GM12878 (cell line): ENCODE results near the gene PAQR7. TPM values are rescaled to one million over a fixed set of nuclear protein-coding genes. Genes with fewer than 3 reads are reported as not detected.

Source experiments
- ATAC-seq: fragments of 200-7000 bp; cut with Tn5 transposase; 3 replicates; pipeline ENCODE4 v1.9.1; 2020; ENCODE audit warnings: mild to moderate bottlenecking, moderate library complexity
- BruUV-seq: library from RNA; stranded (reverse); fragments of 400-500 nt; replicated peaks from 2 replicates; lab custom pipeline; 2021; lab: Mats Ljungman, UMichigan
- CTCF ChIA-PET: fragments of 300-600 bp; sonication (Branson Sonifier 250); formaldehyde crosslinking; extraction: SDS; loops from one replicate; lab custom pipeline; 2021; ENCODE audit warnings: inconsistent platforms; lab: Yijun Ruan, JAX
- POLR2A ChIA-PET: fragments of 350-600 bp; formaldehyde crosslinking; extraction: SDS; loops from one replicate; lab custom pipeline; 2021; ENCODE audit warnings: inconsistent platforms; lab: Charles Lee
- RAD21 ChIA-PET: fragments of 300-600 bp; sonication (Branson Sonifier 250); formaldehyde crosslinking; loops from one replicate; lab custom pipeline; 2023; ENCODE audit warnings: antibody characterized with exemption; ENCODE audit not compliant: unreplicated experiment; lab: Charles Lee
- SMC1A ChIA-PET: fragments of 300-600 bp; sonication (Branson Sonifier 250); formaldehyde crosslinking; loops from one replicate; lab custom pipeline; 2023; ENCODE audit not compliant: unreplicated experiment, uncharacterized antibody; lab: Charles Lee
- DNase-seq: peaks from one replicate; pipeline ENCODE4 v3.0.0-alpha.2; 2011; ENCODE audit warnings: low read depth, low spot score
- FAIRE-seq: peaks from 3 replicates; lab custom pipeline; 2011; peaks lifted over from hg19 to GRCh38; lab: Jason Lieb, UNC
- H2AFZ ChIP-seq: 2 replicates; pipeline ENCODE4 v1.6.0; 2011; ENCODE audit warnings: low read depth, low read length, control low read depth; ENCODE audit not compliant: control insufficient read depth
- H3K27ac ChIP-seq: 2 replicates; pipeline ENCODE4 v1.5.1; 2011; ENCODE audit warnings: control low read depth; ENCODE audit not compliant: control insufficient read depth, insufficient read depth
- H3K27me3 ChIP-seq, 2 experiments: replicated peaks in 1 of 2; 2 replicates each; pipeline versions ENCODE4 v1.6.0 to v1.6.1; 2011; ENCODE audit warnings: low read length in 1 of 2; ENCODE audit not compliant: control insufficient read depth in 2 of 2, insufficient read depth in 2 of 2
- H3K36me3 ChIP-seq, 2 experiments: 2 replicates each; pipeline ENCODE4 v1.5.1; 2011; ENCODE audit warnings: low read length in 1 of 2; ENCODE audit not compliant: control insufficient read depth in 2 of 2, insufficient read depth in 2 of 2
- H3K4me1 ChIP-seq: 2 replicates; pipeline ENCODE4 v1.6.1; 2011; ENCODE audit warnings: mild to moderate bottlenecking, low read length, moderate library complexity, mixed read lengths; ENCODE audit not compliant: control insufficient read depth, insufficient read depth
- H3K4me2 ChIP-seq: 2 replicates; pipeline ENCODE4 v1.6.0; 2011; ENCODE audit warnings: control low read depth; ENCODE audit not compliant: control insufficient read depth, insufficient read depth
- H3K4me3 ChIP-seq: fragments of 200-600 bp; sonication (generic); 2 replicates; pipeline ENCODE4 v1.5.1; 2016
- H3K79me2 ChIP-seq: 2 replicates; pipeline ENCODE4 v1.6.0; 2011; ENCODE audit warnings: low read length; ENCODE audit not compliant: control insufficient read depth, insufficient read depth
- H3K9ac ChIP-seq: 2 replicates; pipeline ENCODE4 v1.8.0; 2011; ENCODE audit warnings: low read length, control low read depth, mixed read lengths; ENCODE audit not compliant: control insufficient read depth, insufficient read depth
- H3K9me3 ChIP-seq: replicated peaks from 3 replicates; pipeline ENCODE4 v1.5.1; 2011; ENCODE audit warnings: mild to moderate bottlenecking, low read length; ENCODE audit not compliant: control insufficient read depth, insufficient read depth
- H4K20me1 ChIP-seq: 2 replicates; pipeline ENCODE4 v1.6.0; 2011; ENCODE audit not compliant: control insufficient read depth, insufficient read depth
- BHLHE40 ChIP-seq, 2 experiments: fragments of 450-650 bp in 1 of 2; IDR thresholded peaks; 2 replicates each; pipeline ENCODE4 v1.6.1; 2011 to 2017; ENCODE audit warnings: low read depth in 2 of 2, borderline replicate concordance in 1 of 2, improper control_type of control experiment in 1 of 2, low read length in 1 of 2, mild to moderate bottlenecking in 1 of 2
- JUND ChIP-seq: IDR thresholded peaks from 2 replicates; pipeline ENCODE4 v1.6.1; 2012; ENCODE audit warnings: low read depth, mild to moderate bottlenecking, low read length, improper control_type of control experiment, moderate library complexity
- MEF2B ChIP-seq: fragments of 450-650 bp; IDR thresholded peaks from 2 replicates; pipeline ENCODE4 v1.6.1; 2018; ENCODE audit warnings: mild to moderate bottlenecking, moderate library complexity; ENCODE audit not compliant: partially characterized antibody, poor library complexity, severe bottlenecking
- SMARCA5 ChIP-seq: fragments of 450-650 bp; IDR thresholded peaks from 2 replicates; pipeline ENCODE4 v1.6.1; 2017; ENCODE audit warnings: mild to moderate bottlenecking
- SREBF2 ChIP-seq: IDR thresholded peaks from 2 replicates; pipeline ENCODE4 v1.6.1; 2012; ENCODE audit warnings: mild to moderate bottlenecking, low read length
- WGBS: methylation state at CpG from one replicate; pipeline ENCODE4 v1.1.6; 2016; ENCODE audit warnings: low lambda C conversion rate; ENCODE audit not compliant: insufficient replicate concordance, insufficient coverage; ENCODE audit errors: missing lambda C conversion rate; 5-methylcytosine and 5-hydroxymethylcytosine counted together
- in situ Hi-C: fragments of 300-500 bp; cut with MboI; formaldehyde crosslinking; loops from 9 replicates; pipeline ENCODE4 v1.14.3; 2018; ENCODE audit warnings: mixed read lengths
- intact Hi-C: fragments of 100-400 bp; cut with micrococcal nuclease; formaldehyde crosslinking; loops from one replicate; pipeline ENCODE4 v1.14.2; 2022; ENCODE audit not compliant: unreplicated experiment
- polyA plus RNA-seq, 11 experiments: library from polyadenylated mRNA; depleted of rRNA in 4 of 11; unstranded in 6 of 11; stranded (reverse) in 5 of 11; fragments of >200 nt; fragmentation: Nextera tagmentation in 4 of 11; fragmentation: Illumina TruSeq in 1 of 11; extraction: Ambion mirVana in 4 of 11; extraction: Trizol in 1 of 11; gene quantifications; 1 replicate in 1 of 11; 2 replicates in 10 of 11; pipeline versions ENCODE4 v1.2.1 to v1.2.3, GENCODE V29; 2011 to 2016; ENCODE audit warnings: inconsistent platforms in 2 of 11, missing spikeins in 2 of 11, low read depth in 1 of 11
- total RNA-seq, 4 experiments: library from RNA; depleted of rRNA in 3 of 4; stranded (reverse); fragments of >200 nt in 3 of 4; fragmentation: Illumina TruSeq in 1 of 4; extraction: Trizol in 1 of 4; gene quantifications; 2 replicates each; pipeline versions ENCODE4 v1.2.1 to v1.2.3, GENCODE V29; 2013 to 2021
- TF ChIP-seq, protein P1 (sequence below), 3 experiments: IDR thresholded peaks in 2 of 3; conservative IDR thresholded peaks in 1 of 3; 2 replicates each; pipeline ENCODE4 v1.5.1; 2011; ENCODE audit warnings: low read depth in 3 of 3, low read length in 3 of 3, mild to moderate bottlenecking in 3 of 3, control low read depth in 2 of 3, moderate library complexity in 2 of 3, inconsistent platforms in 1 of 3, mixed read lengths in 1 of 3; ENCODE audit not compliant: control insufficient read depth in 2 of 3, insufficient read depth in 1 of 3; ENCODE audit errors: extremely low read depth in 1 of 3

The PAQR7 gene
- total and polyA plus RNA-seq, 10 of the 15 experiments (the other 5 are each of a cell fraction or from before 2014, with no cell fraction given), result 1.1 to 8.8 (median 5.2) TPM

DNA sequence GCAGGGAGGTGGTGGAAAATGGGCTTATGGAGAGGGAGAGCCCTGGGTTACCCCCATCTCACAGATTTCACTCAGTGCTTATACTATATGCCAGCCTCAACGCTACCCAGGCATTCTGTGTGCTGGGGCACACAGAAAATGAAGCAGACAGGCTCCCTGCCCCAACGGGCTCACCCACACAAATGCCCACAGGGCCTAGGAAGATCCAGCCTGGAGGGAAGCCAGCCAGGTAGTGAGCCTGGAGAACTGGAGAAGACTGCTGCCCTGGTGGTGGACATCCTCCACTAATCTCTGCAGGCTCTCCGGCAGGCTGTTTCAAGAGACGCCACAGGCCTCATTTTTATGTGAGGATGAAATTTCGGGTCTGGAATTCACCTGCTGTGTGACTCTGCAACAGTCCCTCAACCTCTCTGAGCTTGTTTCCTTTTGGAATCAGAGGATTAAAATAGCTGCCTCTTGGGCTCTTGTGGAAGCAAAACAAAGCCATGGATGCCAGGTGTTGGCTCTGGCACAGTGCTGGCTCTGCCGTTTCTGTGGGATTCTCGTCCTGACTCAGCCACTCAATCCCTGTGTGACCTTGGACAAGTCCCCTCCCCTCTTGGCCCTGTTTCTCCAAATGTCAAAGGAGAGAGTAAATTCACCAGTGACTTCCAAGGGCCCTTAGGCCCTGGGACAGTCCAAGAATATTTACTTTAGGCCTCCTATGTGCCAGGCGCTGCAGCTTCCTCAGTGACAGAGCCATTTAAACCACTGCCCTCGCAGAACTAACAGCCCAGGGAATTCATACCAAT, 3.6 kb downstream of the PAQR7 start:
- 76% methylated on average over 9 of the region's 9 CpGs for WGBS
- ChIA-PET CTCF (interaction anchor here (1.1 kb wide), 1 partner anchor 23 kb away, joined by 4 read pairs; no protein-coding TSS in a partner anchor), SMC1A (interaction anchor here (1.0 kb wide), 1 partner anchor 15 kb away, joined by 3 read pairs; no protein-coding TSS in a partner anchor), POLR2A (interaction anchor here (1.0 to 1.2 kb wide), 3 partner anchors 50 to 125 kb away, joined by 3 to 5 read pairs (median 4); no protein-coding TSS in a partner anchor)
- no peak for FAIRE-seq
- H4K20me1 ChIP-seq, result no peaks in the 10 kb centered on the region
- H3K27ac ChIP-seq, result no peak overlapping the region; the same call in 1 of the 2 replicates
- no peaks in the 10 kb centered on the region for H3K36me3 ChIP-seq
- H3K79me2 ChIP-seq, result peaks cover 9% of the 10 kb centered on the region
- H3K9me3 ChIP-seq, result no peaks in the 10 kb centered on the region
- intact Hi-C loops, result no loop called here
- ATAC-seq, result no peak
- H3K4me1 ChIP-seq, result peaks cover 34% of the 10 kb centered on the region
- peak overlapping the region; percentile 60; the same call in 1 of the 2 replicates for H3K4me2 ChIP-seq
- TF ChIP-seq SREBF2, result no peak
- TF ChIP-seq JUND, result no peak
- TF ChIP-seq SMARCA5, result peak; percentile 58; the same call in 1 of the 2 replicates
- TF ChIP-seq, all 136 proteins: peak for 1
- DNase-seq, result no peak
- Histone ChIP-seq H3K4me3 (no peak overlapping the region), H3K9ac (no peak overlapping the region), H2AFZ (no peak overlapping the region), H3K27me3 (no peaks in the 10 kb centered on the region; a peak in 1 of 4 replicates)
- no TSS peak for BruUV-seq
- in situ Hi-C loops, result no loop called here
- RAD21 ChIA-PET, result no interaction called here

DNA sequence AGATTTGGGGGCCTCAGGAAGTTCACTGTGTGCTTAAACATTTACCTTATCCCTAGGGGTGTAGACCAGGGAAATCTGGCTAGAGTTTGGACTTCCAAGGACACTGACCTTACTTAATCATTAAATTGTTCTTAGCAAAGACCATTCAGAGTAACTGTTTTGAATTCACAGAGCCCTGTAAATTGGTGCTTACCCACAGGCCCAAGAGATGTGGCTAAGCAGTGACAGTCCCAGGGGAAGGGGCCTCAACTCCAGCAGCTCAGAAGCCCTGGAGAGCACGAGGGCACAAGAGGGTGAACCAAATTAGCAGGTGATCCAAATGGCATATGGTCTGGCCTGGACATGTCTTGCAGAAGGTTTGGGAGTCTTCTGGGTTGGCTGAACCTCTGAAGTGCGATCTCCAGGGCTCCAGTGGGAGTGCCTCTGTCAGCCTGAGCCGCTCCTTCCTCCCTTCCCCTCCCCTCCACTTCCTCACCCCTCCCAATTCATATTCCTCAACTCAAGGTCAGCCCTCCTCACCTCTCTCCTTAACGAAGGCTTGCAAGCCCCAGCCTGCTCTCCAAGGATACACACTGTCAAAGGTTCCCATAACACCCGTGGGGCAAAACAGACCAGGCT, 4.3 kb downstream of the PAQR7 start:
- Histone ChIP-seq H3K79me2 (peaks cover 9% of the 10 kb centered on the region), H4K20me1 (no peaks in the 10 kb centered on the region), H3K4me1 (peaks cover 34% of the 10 kb centered on the region), H3K9me3 (no peaks in the 10 kb centered on the region), H3K4me3 (no peak overlapping the region), H3K9ac (no peak overlapping the region), H3K36me3 (no peaks in the 10 kb centered on the region), H2AFZ (no peak overlapping the region), H3K27ac (no peak overlapping the region), H3K4me2 (no peak overlapping the region), H3K27me3 (no peaks in the 10 kb centered on the region; a peak in 1 of 4 replicates)
- DNase-seq, result no peak
- no peak for ATAC-seq
- SMC1A ChIA-PET, result interaction anchor here (0.8 to 1.2 kb wide), 6 partner anchors 9 to 363 kb away, joined by 3 to 5 read pairs (median 4); partner anchors contain the start of genes CEP85 and PAFAH2
- RAD21 ChIA-PET, result no interaction called here
- TF ChIP-seq MEF2B, result peak; percentile 50
- TF ChIP-seq, protein P1, sequence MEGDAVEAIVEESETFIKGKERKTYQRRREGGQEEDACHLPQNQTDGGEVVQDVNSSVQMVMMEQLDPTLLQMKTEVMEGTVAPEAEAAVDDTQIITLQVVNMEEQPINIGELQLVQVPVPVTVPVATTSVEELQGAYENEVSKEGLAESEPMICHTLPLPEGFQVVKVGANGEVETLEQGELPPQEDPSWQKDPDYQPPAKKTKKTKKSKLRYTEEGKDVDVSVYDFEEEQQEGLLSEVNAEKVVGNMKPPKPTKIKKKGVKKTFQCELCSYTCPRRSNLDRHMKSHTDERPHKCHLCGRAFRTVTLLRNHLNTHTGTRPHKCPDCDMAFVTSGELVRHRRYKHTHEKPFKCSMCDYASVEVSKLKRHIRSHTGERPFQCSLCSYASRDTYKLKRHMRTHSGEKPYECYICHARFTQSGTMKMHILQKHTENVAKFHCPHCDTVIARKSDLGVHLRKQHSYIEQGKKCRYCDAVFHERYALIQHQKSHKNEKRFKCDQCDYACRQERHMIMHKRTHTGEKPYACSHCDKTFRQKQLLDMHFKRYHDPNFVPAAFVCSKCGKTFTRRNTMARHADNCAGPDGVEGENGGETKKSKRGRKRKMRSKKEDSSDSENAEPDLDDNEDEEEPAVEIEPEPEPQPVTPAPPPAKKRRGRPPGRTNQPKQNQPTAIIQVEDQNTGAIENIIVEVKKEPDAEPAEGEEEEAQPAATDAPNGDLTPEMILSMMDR (IDR thresholded peaks at IDR 0.05 in 2 of 3, conservative IDR thresholded peaks at IDR 0.05 in 1 of 3; ENCODE audit: control insufficient read depth in 2 of 3, extremely low read depth in 1 of 3, insufficient read depth in 1 of 3, low read depth in 3 of 3, low read length in 3 of 3), result no peak
- TF ChIP-seq BHLHE40 (IDR thresholded peaks at IDR 0.05; ENCODE audit: borderline replicate concordance in 1 of 2, low read depth in 2 of 2, low read length in 1 of 2), result 0 out of 4 replicates have a peak, but pooled peaks of 1 of the 2 experiments have one; percentile 13
- WGBS, result 70% methylated on average over 5 of the region's 5 CpGs
- FAIRE-seq, result no peak
- POLR2A ChIA-PET, result interaction anchor here (1.0 kb wide), 1 partner anchor 126 kb away, joined by 3 read pairs; no protein-coding TSS in a partner anchor
- intact Hi-C loops (no loop called here), in situ Hi-C loops (no loop called here)
- BruUV-seq, result no TSS peak
- CTCF ChIA-PET, result interaction anchor here (0.6 to 1.5 kb wide), 7 partner anchors 11 to 1229 kb away, joined by 3 to 5 read pairs (median 4); partner anchors contain the start of gene PAFAH2
